NCI-H446 (cell line): ENCODE results near the gene BEND3.
"Not testable (repeated sequence)": the region's sequence is repeated elsewhere in the genome, so short reads cannot be mapped to it uniquely, and the experiment has no call there.

Experiments
- DNase-seq, 2 experiments: peaks; one replicate each; lab custom pipeline; 2025; lab: John Stamatoyannopoulos, UW

BEND3 gene

GRCh38 chr6:107033126-107033525 is 82.2 kb downstream of the BEND3 start:
- no peak for DNase-seq

GRCh38 chr6:107032051-107032450 is 83.3 kb downstream of the BEND3 start:
- DNase-seq, result no peak

GRCh38 chr6:107030151-107030550 is 85.2 kb downstream of the BEND3 start:
- no peak for DNase-seq

- DNase-seq, result no peak
These were observed 88.3 kb downstream of the BEND3 start for GRCh38 chr6:107026965-107027364.

GRCh38 chr6:107021446-107022185 is 93.7 kb downstream of the BEND3 start:
- no peak for DNase-seq

GRCh38 chr6:107020239-107020638 is 95.1 kb downstream of the BEND3 start:
- no peak for DNase-seq

GRCh38 chr6:107019628-107020027 is 95.7 kb downstream of the BEND3 start:
- DNase-seq, result not testable (repeated sequence)

GRCh38 chr6:107019047-107019446 is 96.3 kb downstream of the BEND3 start:
- DNase-seq, result no peak
